Uterus (tissue), 4 donors: ENCODE measurements around the gene SMIM43. TPM values are rescaled to one million over a fixed set of nuclear protein-coding genes. Genes with fewer than 3 reads are reported as not detected.

Experiments
- DNase-seq, 2 donors: peaks; one replicate each; pipeline ENCODE4 v3.0.0-alpha.2; 2019 to 2020
- H3K27ac ChIP-seq, 2 donors: fragments of 200-600 bp; sonication (generic); 1 replicate in 1 of 2; 2 replicates in 1 of 2; pipeline ENCODE4 v1.5.1; 2016 to 2018
- H3K27me3 ChIP-seq, 2 donors: fragments of 200-600 bp; sonication (generic); one replicate each; pipeline ENCODE4 v1.5.1; 2018 to 2019; ENCODE audit warnings: control low read depth in 1 of 2
- H3K36me3 ChIP-seq, 2 donors: fragments of 200-600 bp; sonication (generic); one replicate each; pipeline ENCODE4 v1.5.1; 2019; ENCODE audit warnings: control low read depth in 1 of 2
- H3K4me1 ChIP-seq, 2 donors: fragments of 200-600 bp; sonication (generic); one replicate each; pipeline ENCODE4 v1.5.1; 2018 to 2019; ENCODE audit warnings: control low read depth in 1 of 2
- H3K4me3 ChIP-seq, 2 donors: fragments of 200-600 bp; sonication (generic); 1 replicate in 1 of 2; 2 replicates in 1 of 2; pipeline ENCODE4 v1.5.1; 2018 to 2019; ENCODE audit warnings: mild to moderate bottlenecking in 1 of 2
- H3K9me3 ChIP-seq, 2 donors: fragments of 200-600 bp; sonication (generic); one replicate each; pipeline ENCODE4 v1.5.1; 2019; ENCODE audit warnings: control low read depth in 1 of 2
- POLR2A ChIP-seq, 2 donors: fragments of 450-650 bp; IDR thresholded peaks; one replicate each; pipeline ENCODE4 v1.6.1; 2016; ENCODE audit warnings: antibody characterized with exemption in 2 of 2, mild to moderate bottlenecking in 1 of 2, moderate library complexity in 1 of 2
- intact Hi-C: fragments of 100-400 bp; cut with DNase I; formaldehyde crosslinking; loops from one replicate; pipeline ENCODE4 v1.15.1; 2023; ENCODE audit warnings: low total_unique reads
- total RNA-seq, 4 donors: library from RNA; depleted of rRNA in 3 of 4; stranded (reverse); fragments of >200 nt in 3 of 4; gene quantifications; one replicate each; pipeline versions ENCODE4 v1.1.0 to v1.2.4, GENCODE V29; 2014 to 2023
- TF ChIP-seq, protein P1 (sequence below), 4 experiments: fragments of 200-600 bp in 2 of 4; fragments of 450-650 bp in 2 of 4; sonication (generic) in 2 of 4; IDR thresholded peaks; one replicate each; pipeline ENCODE4 v1.5.1; 2016 to 2019; ENCODE audit warnings: antibody characterized with exemption in 4 of 4, mild to moderate bottlenecking in 2 of 4, moderate library complexity in 1 of 4
- donor health status: DM: yes; HTN: yes; CAD: no.

The SMIM43 gene
- total RNA-seq, 4 donors from 2014 or later = 0.41 TPM; not detected in 3

DNA sequence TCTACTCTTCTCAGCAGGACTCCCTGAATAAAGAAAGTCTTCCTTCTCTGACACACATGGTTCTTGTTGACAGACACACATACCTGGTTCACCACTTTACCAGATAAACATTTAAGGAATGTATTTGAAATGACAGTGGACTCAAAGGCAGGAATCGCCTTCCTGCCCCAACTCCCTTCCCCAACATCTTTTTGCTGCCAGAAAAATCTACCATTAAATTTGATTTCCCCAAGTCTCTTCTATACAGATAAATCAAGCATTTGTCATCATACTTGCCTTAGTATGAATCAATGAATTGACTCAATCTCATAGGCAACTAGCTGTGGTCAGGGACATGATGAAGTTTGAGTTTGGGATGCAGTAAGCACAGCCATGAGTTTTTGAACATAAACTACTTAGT is 44.9 kb downstream of the SMIM43 start:
- Histone ChIP-seq H3K36me3 (no peaks in the 10 kb centered on the region), H3K4me1 (no peaks in the 10 kb centered on the region), H3K27me3 (no peaks in the 10 kb centered on the region), H3K27ac (no peak overlapping the region), H3K4me3 (no peak overlapping the region), H3K9me3 (no peaks in the 10 kb centered on the region)
- DNase-seq = no peak
- intact Hi-C loops = no loop called here
- TF ChIP-seq, protein P1, sequence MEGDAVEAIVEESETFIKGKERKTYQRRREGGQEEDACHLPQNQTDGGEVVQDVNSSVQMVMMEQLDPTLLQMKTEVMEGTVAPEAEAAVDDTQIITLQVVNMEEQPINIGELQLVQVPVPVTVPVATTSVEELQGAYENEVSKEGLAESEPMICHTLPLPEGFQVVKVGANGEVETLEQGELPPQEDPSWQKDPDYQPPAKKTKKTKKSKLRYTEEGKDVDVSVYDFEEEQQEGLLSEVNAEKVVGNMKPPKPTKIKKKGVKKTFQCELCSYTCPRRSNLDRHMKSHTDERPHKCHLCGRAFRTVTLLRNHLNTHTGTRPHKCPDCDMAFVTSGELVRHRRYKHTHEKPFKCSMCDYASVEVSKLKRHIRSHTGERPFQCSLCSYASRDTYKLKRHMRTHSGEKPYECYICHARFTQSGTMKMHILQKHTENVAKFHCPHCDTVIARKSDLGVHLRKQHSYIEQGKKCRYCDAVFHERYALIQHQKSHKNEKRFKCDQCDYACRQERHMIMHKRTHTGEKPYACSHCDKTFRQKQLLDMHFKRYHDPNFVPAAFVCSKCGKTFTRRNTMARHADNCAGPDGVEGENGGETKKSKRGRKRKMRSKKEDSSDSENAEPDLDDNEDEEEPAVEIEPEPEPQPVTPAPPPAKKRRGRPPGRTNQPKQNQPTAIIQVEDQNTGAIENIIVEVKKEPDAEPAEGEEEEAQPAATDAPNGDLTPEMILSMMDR (IDR thresholded peaks at IDR 0.05) = no peak

DNA sequence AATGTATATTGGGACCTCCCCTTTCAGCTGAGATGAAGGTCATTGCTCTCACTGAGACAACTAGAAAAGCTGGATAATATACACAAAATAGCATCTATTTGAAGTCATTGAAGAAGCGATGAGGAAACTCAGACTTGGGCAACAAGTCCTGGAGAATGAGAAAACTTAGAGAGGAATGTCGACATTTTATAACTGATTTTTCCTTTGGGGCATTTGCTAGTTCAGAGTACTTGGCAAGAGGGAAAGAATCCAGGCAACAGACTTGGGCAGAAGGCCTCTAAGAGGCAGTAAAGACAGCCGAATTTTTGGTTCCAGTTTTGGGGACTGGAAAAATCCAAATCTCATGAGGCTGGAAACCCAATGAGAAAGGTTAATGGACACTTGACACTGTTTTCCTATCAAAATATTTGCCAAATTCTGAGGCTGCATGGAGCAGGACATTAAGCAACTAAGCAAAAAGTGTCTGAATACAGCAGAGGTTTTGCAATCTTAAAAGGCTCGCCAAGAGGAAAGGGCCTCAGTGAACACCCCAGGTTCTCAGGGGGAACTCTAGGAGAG is 47.2 kb downstream of the SMIM43 start:
- H3K27me3 ChIP-seq = no peaks in the 10 kb centered on the region
- intact Hi-C loops = no loop called here
- no peaks in the 10 kb centered on the region for H3K9me3 ChIP-seq
- H3K36me3 ChIP-seq = no peaks in the 10 kb centered on the region
- no peak for DNase-seq
- H3K4me3 ChIP-seq = no peak overlapping the region
- no peak overlapping the region for H3K27ac ChIP-seq
- H3K4me1 ChIP-seq = no peaks in the 10 kb centered on the region
- TF ChIP-seq, protein P1 (IDR thresholded peaks at IDR 0.05) = no peak
- no peak for TF ChIP-seq POLR2A (IDR thresholded peaks at IDR 0.05)

DNA sequence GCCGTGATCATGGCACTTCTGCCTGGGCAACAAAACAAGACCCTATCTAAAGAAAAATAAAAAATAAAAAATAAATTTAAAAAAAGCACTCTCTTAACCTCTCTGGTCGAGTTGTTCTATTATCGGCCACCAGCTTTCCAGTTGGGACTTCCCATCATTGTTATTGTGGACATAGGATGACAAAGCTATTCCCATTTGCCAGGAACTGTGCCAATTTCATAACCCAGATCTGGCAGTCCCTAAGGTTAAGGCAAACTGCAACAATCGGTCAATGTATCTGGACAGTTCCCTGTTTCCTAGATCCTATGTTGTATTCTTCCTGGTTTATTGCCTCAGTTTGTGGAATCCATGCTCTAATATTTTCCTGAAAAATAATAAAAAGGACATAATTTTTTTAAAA is 50.4 kb downstream of the SMIM43 start:
- no peak for DNase-seq
- no peaks in the 10 kb centered on the region for H3K36me3 ChIP-seq
- no peaks in the 10 kb centered on the region for H3K27me3 ChIP-seq
- H3K4me1 ChIP-seq = no peaks in the 10 kb centered on the region
- TF ChIP-seq, protein P1 (IDR thresholded peaks at IDR 0.05) = no peak
- no peak for TF ChIP-seq POLR2A (IDR thresholded peaks at IDR 0.05)
- H3K4me3 ChIP-seq = no peak overlapping the region
- intact Hi-C loops = no loop called here
- no peak overlapping the region for H3K27ac ChIP-seq
- H3K9me3 ChIP-seq = no peaks in the 10 kb centered on the region

DNA sequence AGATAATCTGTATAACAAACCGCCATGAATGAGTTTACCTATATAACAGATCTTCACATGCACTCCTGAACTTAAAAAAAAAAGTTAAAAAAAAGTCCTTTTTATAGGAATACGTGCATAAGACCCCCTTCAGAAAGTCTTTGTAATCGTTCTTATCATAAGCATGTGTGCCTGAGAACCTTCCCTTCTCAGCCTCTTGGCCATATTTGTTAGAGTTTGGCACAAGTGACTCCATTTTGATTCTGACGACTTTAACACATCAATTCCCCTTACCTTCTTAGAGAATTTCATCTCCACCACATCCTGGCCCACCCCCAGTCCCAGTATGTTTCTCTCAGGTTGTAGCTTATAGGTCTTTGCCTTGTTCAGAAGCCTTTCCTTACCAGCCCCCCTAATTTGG is 52.2 kb downstream of the SMIM43 start:
- intact Hi-C loops = no loop called here
- H3K27ac ChIP-seq = peak overlapping the region; percentile 22 to 85

DNA sequence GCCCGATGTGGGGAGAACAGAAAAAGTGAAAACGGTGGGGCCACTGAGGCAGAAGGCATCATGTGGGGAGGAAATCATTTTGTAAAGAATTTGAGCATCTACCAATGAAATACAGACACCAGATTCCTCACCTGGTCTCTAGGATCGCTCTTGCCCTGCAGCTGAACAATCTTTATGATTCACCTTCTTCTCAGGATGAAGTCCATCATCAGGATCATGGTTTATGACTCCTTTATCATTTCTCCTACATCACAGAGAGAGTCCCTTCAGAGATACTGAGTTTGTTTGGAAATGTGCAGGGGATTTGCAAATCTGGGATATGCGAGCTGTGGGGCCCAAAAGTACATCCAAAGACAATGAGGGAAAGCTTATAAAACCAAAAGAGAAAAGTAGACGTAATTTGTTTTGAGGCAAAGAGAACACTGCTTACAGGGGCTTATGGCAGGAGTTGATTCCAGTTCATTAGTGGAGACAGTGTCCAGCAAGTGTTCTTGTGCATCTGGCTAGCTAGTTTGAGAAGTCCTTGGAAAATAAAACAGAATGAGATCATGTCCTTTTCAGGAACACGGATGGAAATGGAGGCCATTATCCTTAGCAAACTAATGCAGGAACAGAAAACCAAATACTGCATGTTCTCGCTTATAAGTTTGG is 52.8 kb downstream of the SMIM43 start:
- no peaks in the 10 kb centered on the region for H3K27me3 ChIP-seq
- intact Hi-C loops = no loop called here
- DNase-seq = no peak
- no peak for TF ChIP-seq POLR2A (IDR thresholded peaks at IDR 0.05)
- TF ChIP-seq, protein P1 (IDR thresholded peaks at IDR 0.05) = no peak
- H3K36me3 ChIP-seq = no peaks in the 10 kb centered on the region
- no peaks in the 10 kb centered on the region for H3K4me1 ChIP-seq
- H3K4me3 ChIP-seq = peak overlapping the region; percentile 5 to 15
- peak overlapping the region; percentile 85 to 88 for H3K27ac ChIP-seq
- H3K9me3 ChIP-seq = no peaks in the 10 kb centered on the region

More for the DNA sequence above, 52.2 kb downstream of the SMIM43 start:
- Histone ChIP-seq H3K4me3 (no peak overlapping the region), H3K27me3 (no peaks in the 10 kb centered on the region), H3K9me3 (no peaks in the 10 kb centered on the region), H3K4me1 (no peaks in the 10 kb centered on the region), H3K36me3 (no peaks in the 10 kb centered on the region)
- no peak for TF ChIP-seq POLR2A (IDR thresholded peaks at IDR 0.05)
- TF ChIP-seq, protein P1 (IDR thresholded peaks at IDR 0.05) = no peak
- no peak for DNase-seq
